GM19238 (cell line): Measurements from ENCODE around the gene GARS1.

Source experiments
- DNase-seq: peaks from one replicate; pipeline ENCODE4 v3.0.0; 2011; ENCODE audit warnings: low spot score; ENCODE audit not compliant: insufficient read length

Gene GARS1

GRCh38 chr7:30679664-30680063 lies 85.0 kb downstream of the GARS1 start:
- no peak for DNase-seq

GRCh38 chr7:30681331-30681797 lies 86.7 kb downstream of the GARS1 start:
- no peak for DNase-seq

GRCh38 chr7:30681815-30682211 lies 87.1 kb downstream of the GARS1 start:
- no peak for DNase-seq

GRCh38 chr7:30682212-30683083 lies 87.8 kb downstream of the GARS1 start, which contains the start of gene CRHR2:
Gene CRHR2, minus strand, starts transcription at chr7:30682456. Its CDS starts 176 bp downstream, at chr7:30682280.
- DNase-seq: no peak

- no peak for DNase-seq
Measured at GRCh38 chr7:30683306-30683705, 88.6 kb downstream of the GARS1 start.
